AG04450 (cell line): ENCODE measurements around the gene AURKA. TPM values are rescaled to one million over a fixed set of nuclear protein-coding genes. Genes with fewer than 3 reads are reported as not detected.
"Not testable (repeated sequence)": the region's sequence is repeated elsewhere in the genome, so short reads cannot be mapped to it uniquely, and the experiment has no call there.

Experiments used
- CTCF ChIA-PET: fragments of 300-600, 350-600 bp; formaldehyde crosslinking; extraction: SDS; loops from one replicate; lab custom pipeline; 2022; ENCODE audit warnings: antibody characterized with exemption, inconsistent platforms; lab: Charles Lee
- POLR2A ChIA-PET: fragments of 350-600 bp; formaldehyde crosslinking; extraction: SDS; loops from one replicate; lab custom pipeline; 2021; ENCODE audit warnings: antibody characterized with exemption, inconsistent platforms; lab: Yijun Ruan, JAX
- DNase-seq: peaks from one replicate; pipeline ENCODE4 v3.0.0-alpha.2; 2011; ENCODE audit warnings: low read depth, low spot score
- H3K27ac ChIP-seq: one replicate; pipeline ENCODE4 v1.5.1; 2012; ENCODE audit warnings: low read depth, low read length, control low read depth
- H3K27me3 ChIP-seq: one replicate; pipeline ENCODE4 v1.6.0; 2012; ENCODE audit warnings: low read length; ENCODE audit not compliant: control insufficient read depth, insufficient read depth
- H3K4me3 ChIP-seq: 2 replicates; pipeline ENCODE4 v1.5.1; 2011; ENCODE audit warnings: mild to moderate bottlenecking, low read depth, low read length, control low read depth
- H3K9me3 ChIP-seq: 2 replicates; pipeline ENCODE4 v1.5.1; 2012; ENCODE audit warnings: low read length; ENCODE audit not compliant: control insufficient read depth, insufficient read depth
- CTCF ChIP-seq: IDR thresholded peaks from 2 replicates; pipeline ENCODE4 v1.5.1; 2011; ENCODE audit warnings: low read depth, low read length, control low read depth, inconsistent platforms
- polyA plus RNA-seq: library from polyadenylated mRNA; depleted of rRNA; stranded (reverse); fragments of >200 nt; gene quantifications from 2 replicates; pipeline ENCODE4 v1.2.3, GENCODE V29; 2011

Gene AURKA
- polyA plus RNA-seq, 1 experiment: 31.0 TPM

DNA sequence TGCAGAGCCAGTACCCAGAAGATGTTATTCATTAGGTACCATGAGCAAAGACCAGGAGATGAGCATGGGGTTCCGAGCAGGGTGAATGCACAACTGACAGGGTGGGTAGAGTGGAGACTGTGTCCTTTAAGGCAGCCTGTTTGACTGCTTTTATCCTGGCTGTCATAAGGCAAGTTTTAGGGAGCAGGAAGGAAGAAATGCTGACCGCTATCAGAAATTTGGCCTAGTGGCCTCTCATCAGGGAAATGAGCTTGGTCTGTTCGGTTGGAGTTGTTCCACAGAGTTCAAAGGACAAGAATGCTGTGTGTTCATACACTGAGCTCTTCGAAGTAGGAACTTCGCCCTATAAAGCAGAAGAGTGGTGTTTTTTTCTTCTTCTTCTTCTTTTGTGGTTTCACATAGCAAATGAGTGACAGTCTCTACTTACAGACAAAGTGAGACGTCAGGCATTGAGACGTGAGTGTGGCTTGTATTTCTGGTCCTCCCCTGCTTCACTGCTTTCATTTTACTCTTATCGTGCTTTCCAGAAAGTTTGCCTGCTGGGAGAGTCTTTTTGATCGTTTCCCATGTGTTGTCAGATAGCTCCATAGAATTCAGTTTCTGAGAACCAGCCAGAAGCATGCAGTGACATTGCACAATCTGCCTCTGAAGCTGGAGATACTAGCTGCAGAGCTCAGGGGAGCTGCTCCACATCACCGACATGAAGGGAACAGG, 19.9 kb upstream of the AURKA start, which contains the start of gene CASS4:
TSS of gene CASS4 (plus strand) at position 502 of the 714 bp plus-strand sequence. CDS start at position 701, 199 bp downstream.
- DNase-seq: peak; percentile 63
- peak within 1 kb of the TSS; percentile 66 for H3K4me3 ChIP-seq
- POLR2A ChIA-PET: interaction anchor here (0.7 to 2.7 kb wide), 10 partner anchors 11 to 57 kb away, joined by 3 to 42 read pairs (median 6); partner anchors contain the start of genes AURKA and RTF2
- no peaks in the 10 kb centered on the region for H3K9me3 ChIP-seq
- H3K27ac ChIP-seq: peak within 1 kb of the TSS; percentile 93
- TF ChIP-seq CTCF: no peak
- CTCF ChIA-PET: interaction anchor here (1.2 to 1.9 kb wide), 2 partner anchors 10 to 14 kb away, joined by 3 to 7 read pairs; no protein-coding TSS in a partner anchor
- no peaks in the 10 kb centered on the region for H3K27me3 ChIP-seq

- H3K27ac ChIP-seq: peak overlapping the region; percentile 93
- peak overlapping the region; percentile 66; the same call in 1 of the 2 replicates for H3K4me3 ChIP-seq
- POLR2A ChIA-PET: interaction anchor here (0.7 to 2.7 kb wide), 7 partner anchors 12 to 57 kb away, joined by 5 to 42 read pairs (median 16); partner anchors contain the start of gene RTF2
Observed at GRCh38 chr20:56411287-56411686, 19.3 kb upstream of the AURKA start.

DNA sequence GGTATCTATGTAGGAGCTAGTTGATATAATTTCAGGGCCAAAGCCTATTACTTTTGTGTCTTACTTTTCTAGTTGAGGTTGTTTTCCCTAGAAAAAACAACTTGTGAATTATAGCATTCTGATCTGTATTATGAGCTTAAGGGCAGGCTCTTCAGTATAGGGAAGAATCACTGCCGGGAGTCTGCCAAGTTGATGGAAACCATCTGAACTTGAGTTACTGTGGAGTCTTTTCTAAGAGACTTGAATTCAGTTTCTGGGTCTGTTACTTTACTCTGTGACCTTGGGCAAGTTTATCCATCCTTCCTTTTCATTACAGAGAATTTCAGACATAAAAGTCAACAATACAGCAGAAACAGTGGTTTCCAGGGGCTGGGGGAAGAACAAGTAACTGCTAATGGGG, 17.9 kb upstream of the AURKA start:
- POLR2A ChIA-PET: interaction anchor here (1.2 to 2.5 kb wide), 4 partner anchors 21 to 59 kb away, joined by 4 to 12 read pairs (median 6); partner anchors contain the start of gene RTF2
- Histone ChIP-seq H3K27ac (peak overlapping the region; percentile 54), H3K9me3 (peaks cover 3% of the 10 kb centered on the region; the same call in 1 of the 2 replicates), H3K4me3 (no peak overlapping the region), H3K27me3 (no peaks in the 10 kb centered on the region)
- CTCF ChIA-PET: interaction anchor here (1.6 kb wide), 1 partner anchor 12 kb away, joined by 6 read pairs; no protein-coding TSS in a partner anchor
- no peak for DNase-seq
- TF ChIP-seq CTCF: no peak

More at GRCh38 chr20:56411287-56411686, 19.3 kb upstream of the AURKA start:
- DNase-seq, H3K27me3 ChIP-seq, H3K9me3 ChIP-seq: not testable (repeated sequence)
- CTCF ChIA-PET: interaction anchor here (1.9 kb wide), 1 partner anchor 13 kb away, joined by 7 read pairs; no protein-coding TSS in a partner anchor

- TF ChIP-seq CTCF: no peak
- POLR2A ChIA-PET: interaction anchor here (0.6 to 2.5 kb wide), 5 partner anchors 21 to 59 kb away, joined by 3 to 12 read pairs (median 5); partner anchors contain the start of gene RTF2
- peak; percentile 67 for DNase-seq
- Histone ChIP-seq H3K27me3 (no peaks in the 10 kb centered on the region), H3K9me3 (peaks cover 3% of the 10 kb centered on the region; the same call in 1 of the 2 replicates), H3K27ac (peak overlapping the region; percentile 54), H3K4me3 (no peak overlapping the region)
- CTCF ChIA-PET: interaction anchor here (1.6 kb wide), 1 partner anchor 11 kb away, joined by 6 read pairs; no protein-coding TSS in a partner anchor
Observed at GRCh38 chr20:56409521-56409920, 17.5 kb upstream of the AURKA start.

DNA sequence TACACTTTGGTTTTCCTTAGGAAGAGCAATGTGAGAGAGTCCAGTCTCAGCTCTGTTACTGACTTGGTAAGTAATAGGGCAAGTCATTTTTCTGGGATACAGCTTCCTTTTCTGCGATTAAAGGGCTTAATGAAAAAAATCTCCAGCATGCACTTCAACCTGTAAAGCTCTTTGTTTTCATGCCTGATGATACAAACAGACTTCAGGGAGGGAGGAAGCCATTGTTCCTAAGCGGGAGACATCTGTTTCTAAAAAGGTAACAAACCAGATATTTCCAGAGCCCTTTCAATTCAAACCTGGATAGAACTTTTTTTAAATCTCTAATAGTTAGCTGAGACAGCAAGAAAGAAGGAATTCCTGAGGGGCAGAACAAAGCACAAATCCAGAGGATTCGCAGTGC, 14.9 kb upstream of the AURKA start:
- Histone ChIP-seq H3K9me3 (peaks cover 3% of the 10 kb centered on the region; the same call in 1 of the 2 replicates), H3K27me3 (no peaks in the 10 kb centered on the region), H3K27ac (no peak overlapping the region), H3K4me3 (no peak overlapping the region)
- no peak for TF ChIP-seq CTCF
- DNase-seq: no peak
- ChIA-PET CTCF (interaction anchor here (1.5 to 1.7 kb wide), 3 partner anchors 11 to 32 kb away, joined by 4 to 6 read pairs (median 4); partner anchors contain the start of gene CSTF1), POLR2A (interaction anchor here (1.3 kb wide), 1 partner anchor 33 kb away, joined by 3 read pairs; no protein-coding TSS in a partner anchor)

- H3K27ac ChIP-seq, POLR2A ChIA-PET, H3K27me3 ChIP-seq, H3K9me3 ChIP-seq, DNase-seq, H3K4me3 ChIP-seq: not testable (repeated sequence)
- CTCF ChIA-PET: interaction anchor here (1.3 to 1.5 kb wide), 2 partner anchors 10 to 13 kb away, joined by 3 to 4 read pairs; no protein-coding TSS in a partner anchor
Observed at GRCh38 chr20:56405356-56405755, 13.3 kb upstream of the AURKA start.
